Liver (tissue), 9 donors: ENCODE results near the gene EFR3B. TPM values are rescaled to one million over a fixed set of nuclear protein-coding genes. Genes with fewer than 3 reads are reported as not detected.
"Not testable (repeated sequence)": the region's sequence is repeated elsewhere in the genome, so short reads cannot be mapped to it uniquely, and the experiment has no call there.

Experiments
- DNase-seq: peaks from one replicate; pipeline ENCODE4 v3.0.0-alpha.2; 2017; ENCODE audit warnings: low spot score
- H3K27ac ChIP-seq, 2 donors: one replicate each; pipeline ENCODE4 v1.7.0; 2013; ENCODE audit warnings: inconsistent platforms in 2 of 2, low read length in 2 of 2, control low read depth in 1 of 2, low read depth in 1 of 2, mild to moderate bottlenecking in 1 of 2
- H3K27me3 ChIP-seq, 4 donors: one replicate each; pipeline versions ENCODE4 v1.6.1 to v1.7.0; 2013; ENCODE audit warnings: low read length in 3 of 4, inconsistent platforms in 1 of 4, mild to moderate bottlenecking in 1 of 4, moderate library complexity in 1 of 4; ENCODE audit not compliant: control insufficient read depth in 4 of 4, insufficient read depth in 4 of 4
- H3K36me3 ChIP-seq, 4 donors: one replicate each; pipeline versions ENCODE4 v1.6.1 to v1.7.0; 2013; ENCODE audit warnings: low read length in 3 of 4, mild to moderate bottlenecking in 3 of 4, low read depth in 1 of 4, moderate library complexity in 1 of 4; ENCODE audit not compliant: control insufficient read depth in 4 of 4, insufficient read depth in 3 of 4
- H3K4me1 ChIP-seq, 4 donors: one replicate each; pipeline versions ENCODE4 v1.6.1 to v1.7.0; 2013; ENCODE audit warnings: low read length in 3 of 4, mild to moderate bottlenecking in 3 of 4, moderate library complexity in 1 of 4; ENCODE audit not compliant: control insufficient read depth in 4 of 4, insufficient read depth in 4 of 4
- H3K4me3 ChIP-seq, 3 donors: one replicate each; pipeline versions ENCODE4 v1.6.1 to v1.7.0; 2013; ENCODE audit warnings: low read length in 3 of 3, control low read depth in 1 of 3, low read depth in 1 of 3, mild to moderate bottlenecking in 1 of 3
- H3K9ac ChIP-seq, 2 donors: one replicate each; pipeline ENCODE4 v1.7.0; 2013; ENCODE audit warnings: low read length in 2 of 2, mild to moderate bottlenecking in 2 of 2, moderate library complexity in 2 of 2, control low read depth in 1 of 2, low read depth in 1 of 2
- H3K9me3 ChIP-seq, 4 donors: one replicate each; pipeline versions ENCODE4 v1.6.1 to v1.7.0; 2013; ENCODE audit warnings: low read length in 3 of 4; ENCODE audit not compliant: control insufficient read depth in 4 of 4
- EGR1 ChIP-seq, 2 donors: IDR thresholded peaks; 2 replicates each; pipeline ENCODE4 v1.6.1; 2016 to 2018; ENCODE audit warnings: antibody characterized with exemption in 2 of 2, low read depth in 2 of 2
- FOXA1 ChIP-seq: IDR thresholded peaks from 2 replicates; pipeline ENCODE4 v1.6.1; 2016; ENCODE audit warnings: antibody characterized with exemption
- GABPA ChIP-seq, 2 donors: IDR thresholded peaks in 1 of 2; conservative IDR thresholded peaks in 1 of 2; 2 replicates each; pipeline ENCODE4 v1.6.1; 2016; ENCODE audit warnings: antibody characterized with exemption in 2 of 2, mild to moderate bottlenecking in 1 of 2, moderate library complexity in 1 of 2
- HNF4A ChIP-seq, 2 donors: conservative IDR thresholded peaks; 2 replicates each; pipeline ENCODE4 v1.6.1; 2016; ENCODE audit warnings: antibody characterized with exemption in 2 of 2, mild to moderate bottlenecking in 2 of 2
- JUND ChIP-seq, 2 donors: IDR thresholded peaks; 2 replicates each; pipeline ENCODE4 v1.6.1; 2016; ENCODE audit warnings: antibody characterized with exemption in 2 of 2
- MAX ChIP-seq: IDR thresholded peaks from 2 replicates; pipeline ENCODE4 v1.6.1; 2016; ENCODE audit warnings: antibody characterized with exemption
- NR2F2 ChIP-seq: IDR thresholded peaks from 2 replicates; pipeline ENCODE4 v1.6.1; 2016; ENCODE audit warnings: antibody characterized with exemption
- REST ChIP-seq: IDR thresholded peaks from 2 replicates; pipeline ENCODE4 v1.6.1; 2016; ENCODE audit warnings: antibody characterized with exemption, mild to moderate bottlenecking
- RXRA ChIP-seq, 2 donors: IDR thresholded peaks; 2 replicates each; pipeline ENCODE4 v1.6.1; 2017 to 2018; ENCODE audit warnings: antibody characterized with exemption in 2 of 2, mild to moderate bottlenecking in 1 of 2
- YY1 ChIP-seq: IDR thresholded peaks from 2 replicates; pipeline ENCODE4 v1.6.1; 2016; ENCODE audit warnings: antibody characterized with exemption, mild to moderate bottlenecking
- WGBS: extraction: QIAGEN DNeasy Blood & Tissue Kit; methylation state at CpG from one replicate; pipeline ENCODE4 v1.1.7; 2013; 5-methylcytosine and 5-hydroxymethylcytosine counted together
- polyA plus RNA-seq, 2 donors: library from polyadenylated mRNA; stranded (reverse) in 1 of 2; unstranded in 1 of 2; fragments of 200-250 nt in 1 of 2; fragments of >200 nt in 1 of 2; fragmentation: Nextera tagmentation in 1 of 2; extraction: Ambion mirVana in 1 of 2; gene quantifications; one replicate each; pipeline versions ENCODE4 v1.2.1 to v1.2.3, GENCODE V29; 2013 to 2015
- total RNA-seq, 2 donors: library from RNA; depleted of rRNA; stranded (reverse); fragments of >200 nt; gene quantifications; one replicate each; pipeline ENCODE4 v1.2.3, GENCODE V29; 2014
- donor health status: healthy.
- donor health status: healthy.
- donor health status: healthy.
- donor health status: healthy.
- donor health status: healthy.

EFR3B gene
- total and polyA plus RNA-seq, 4 donors: 0.05 to 0.33 (median 0.23) TPM

GRCh38 chr2:25132299-25132635, 90.4 kb downstream of the EFR3B start (continued):
- TF ChIP-seq REST (no peak), RXRA (IDR thresholded peaks at IDR 0.05) (no peak), GABPA (IDR thresholded peaks at IDR 0.05 in 1 of 2, conservative IDR thresholded peaks at IDR 0.05 in 1 of 2) (no peak)

GRCh38 chr2:25132693-25133092, 90.8 kb downstream of the EFR3B start:
- TF ChIP-seq RXRA (IDR thresholded peaks at IDR 0.05): no peak
- no peak for TF ChIP-seq EGR1 (IDR thresholded peaks at IDR 0.05; ENCODE audit: low read depth in 2 of 2)
- TF ChIP-seq HNF4A (conservative IDR thresholded peaks at IDR 0.05): no peak
- no peak for TF ChIP-seq NR2F2
- no peak for TF ChIP-seq MAX
- no peak for TF ChIP-seq JUND (IDR thresholded peaks at IDR 0.05)
- no peak for TF ChIP-seq YY1
- TF ChIP-seq GABPA (IDR thresholded peaks at IDR 0.05 in 1 of 2, conservative IDR thresholded peaks at IDR 0.05 in 1 of 2): no peak
- TF ChIP-seq FOXA1: no peak
- TF ChIP-seq REST: no peak
- H3K27ac ChIP-seq: no peak overlapping the region
- 86% methylated on average over 13 of the region's 13 CpGs for WGBS
- no peak overlapping the region for H3K9ac ChIP-seq
- H3K4me1 ChIP-seq: peaks cover 0 to 8% (median 5%) of the 10 kb centered on the region in 4 donors
- peaks cover 0 to 7% (median 5%) of the 10 kb centered on the region in 4 donors for H3K27me3 ChIP-seq
- no peak for DNase-seq
- H3K36me3 ChIP-seq: no peaks in the 10 kb centered on the region
- H3K4me3 ChIP-seq: no peak overlapping the region
- H3K9me3 ChIP-seq: no peaks in the 10 kb centered on the region

GRCh38 chr2:25140535-25140934, 98.7 kb downstream of the EFR3B start:
- 86% methylated on average over 4 of the region's 4 CpGs for WGBS

More at GRCh38 chr2:25140535-25140934, 98.7 kb downstream of the EFR3B start:
- not testable (repeated sequence) for H3K27me3 ChIP-seq, DNase-seq, H3K27ac ChIP-seq, H3K9me3 ChIP-seq, H3K4me3 ChIP-seq, H3K36me3 ChIP-seq, H3K4me1 ChIP-seq, H3K9ac ChIP-seq
